Gastrocnemius medialis (tissue), 4 donors: Measurements from ENCODE around the gene CMTM6.

Experiments used
- CTCF ChIP-seq, 5 experiments: fragments of 450-650 bp in 3 of 5; fragments of 200-600 bp in 2 of 5; sonication (generic) in 2 of 5; IDR thresholded peaks in 4 of 5; conservative IDR thresholded peaks in 1 of 5; 1 replicate in 4 of 5; 2 replicates in 1 of 5; pipeline ENCODE4 v1.5.1; 2016 to 2019; ENCODE audit warnings: antibody characterized with exemption in 5 of 5, mild to moderate bottlenecking in 3 of 5, moderate library complexity in 3 of 5
- POLR2A ChIP-seq, 2 donors: fragments of 450-650 bp; IDR thresholded peaks; one replicate each; pipeline ENCODE4 v1.6.1; 2017; ENCODE audit warnings: antibody characterized with exemption in 2 of 2, mild to moderate bottlenecking in 2 of 2, moderate library complexity in 2 of 2

GRCh38 chr3:32442766-32443165 is 59.9 kb downstream of the CMTM6 start:
- TF ChIP-seq CTCF (IDR thresholded peaks at IDR 0.05 in 4 of 5, conservative IDR thresholded peaks at IDR 0.05 in 1 of 5) (no peak), POLR2A (IDR thresholded peaks at IDR 0.05) (no peak)
